Large intestine (tissue), 3 donors: ENCODE measurements around the gene ALLC. TPM values are rescaled to one million over a fixed set of nuclear protein-coding genes. Genes with fewer than 3 reads are reported as not detected.

Experiments used
- DNase-seq, 2 donors: peaks; one replicate each; pipeline versions ENCODE4 v3.0.0 to v3.0.0-alpha.2; 2013
- H3K27ac ChIP-seq: one replicate; pipeline ENCODE4 v1.5.1; 2013; ENCODE audit warnings: low read length
- H3K27me3 ChIP-seq: 2 replicates; pipeline ENCODE4 v1.6.1; 2013; ENCODE audit warnings: low read length; ENCODE audit not compliant: control insufficient read depth, insufficient read depth
- H3K36me3 ChIP-seq: 2 replicates; pipeline ENCODE4 v1.6.1; 2013; ENCODE audit warnings: low read length; ENCODE audit not compliant: control insufficient read depth, insufficient read depth
- H3K4me1 ChIP-seq: one replicate; pipeline ENCODE4 v1.6.1; 2013; ENCODE audit warnings: low read length; ENCODE audit not compliant: control insufficient read depth, insufficient read depth
- H3K4me3 ChIP-seq: one replicate; pipeline ENCODE4 v1.5.1; 2013; ENCODE audit warnings: low read length
- H3K9me3 ChIP-seq: one replicate; pipeline ENCODE4 v1.6.1; 2013; ENCODE audit warnings: mild to moderate bottlenecking, low read depth, low read length, moderate library complexity; ENCODE audit not compliant: control insufficient read depth
- WGBS: methylation state at CpG from one replicate; pipeline ENCODE4 v1.1.5; 2013; ENCODE audit warnings: low lambda C conversion rate; ENCODE audit not compliant: insufficient coverage; 5-methylcytosine and 5-hydroxymethylcytosine counted together
- polyA plus RNA-seq: library from polyadenylated mRNA; unstranded; fragments of 120-200 nt; gene quantifications from one replicate; pipeline ENCODE4 v1.2.1, GENCODE V29; 2013

The ALLC gene
- polyA plus RNA-seq, 1 donor: not detected

DNA sequence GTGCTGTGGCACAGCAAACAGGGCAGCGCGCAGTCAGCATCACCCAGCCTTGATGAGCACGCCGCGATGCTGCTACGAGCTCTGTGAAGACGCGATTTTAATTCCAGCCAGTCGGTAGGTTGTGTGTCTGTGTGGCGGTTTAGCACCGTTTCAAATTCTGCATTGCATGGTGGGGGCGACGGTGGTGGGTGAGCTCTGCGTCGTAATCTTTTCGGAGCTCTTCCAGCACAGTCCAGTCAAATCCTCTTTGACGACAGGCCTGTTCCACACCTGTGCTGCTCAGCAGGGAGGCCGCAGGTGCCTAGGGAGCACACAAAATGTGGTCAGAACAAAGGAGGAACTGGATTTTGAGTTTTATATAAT, 8.6 kb downstream of the ALLC start:
- Histone ChIP-seq H3K27me3 (no peaks in the 10 kb centered on the region), H3K27ac (no peak overlapping the region), H3K4me1 (no peaks in the 10 kb centered on the region), H3K36me3 (no peaks in the 10 kb centered on the region), H3K4me3 (no peak overlapping the region), H3K9me3 (no peaks in the 10 kb centered on the region)
- DNase-seq: no peak
- WGBS: no CpG with 5 or more reads among the region's 18 CpGs

DNA sequence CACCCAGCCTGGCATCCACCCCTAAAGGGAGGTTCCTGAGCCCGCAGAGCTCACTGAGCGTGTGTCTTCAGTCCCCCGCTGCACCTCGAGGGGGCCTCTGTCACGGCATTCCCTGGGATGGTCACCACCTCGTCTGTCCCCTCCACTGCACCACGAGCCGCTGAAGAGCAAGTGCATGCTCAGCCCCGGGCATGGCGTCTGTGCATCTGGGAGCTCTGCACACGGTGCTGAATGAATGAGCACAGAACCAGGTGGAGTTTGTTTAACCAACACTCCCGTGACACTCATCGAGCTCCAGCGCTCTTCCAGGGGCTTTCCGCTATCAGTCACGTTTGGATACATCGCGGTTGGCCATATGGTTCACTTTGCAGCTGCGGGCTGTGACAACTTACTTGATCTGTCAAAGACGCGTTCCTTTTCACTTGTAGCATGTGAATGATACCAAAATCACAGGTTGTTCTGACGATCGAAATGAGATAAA, 9.2 kb downstream of the ALLC start:
- no peaks in the 10 kb centered on the region for H3K36me3 ChIP-seq
- no peaks in the 10 kb centered on the region for H3K27me3 ChIP-seq
- no peak overlapping the region for H3K4me3 ChIP-seq
- no peak overlapping the region for H3K27ac ChIP-seq
- no CpG with 5 or more reads among the region's 23 CpGs for WGBS
- no peak for DNase-seq
- H3K4me1 ChIP-seq: no peaks in the 10 kb centered on the region
- no peaks in the 10 kb centered on the region for H3K9me3 ChIP-seq

DNA sequence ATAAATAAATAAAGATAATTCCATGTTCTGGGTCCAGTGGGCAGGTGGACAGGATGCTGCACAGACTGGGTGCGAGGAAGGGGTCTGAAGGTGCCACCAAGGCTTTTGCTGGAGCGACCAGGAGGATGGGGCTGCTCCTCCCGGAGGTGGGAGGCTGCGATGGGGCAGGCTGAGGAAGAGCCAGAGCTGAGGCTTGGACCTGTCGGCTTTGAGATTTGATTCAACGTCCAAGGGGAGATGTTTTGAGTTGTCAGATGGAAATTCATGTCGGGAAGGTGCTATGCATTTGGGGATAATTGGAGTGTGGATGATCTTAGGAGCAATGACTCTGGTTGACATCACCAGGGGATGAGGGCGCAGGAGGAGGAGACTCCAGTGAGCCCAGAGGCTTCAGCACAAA, 11.7 kb downstream of the ALLC start:
- Histone ChIP-seq H3K36me3 (no peaks in the 10 kb centered on the region), H3K9me3 (no peaks in the 10 kb centered on the region), H3K27me3 (no peaks in the 10 kb centered on the region), H3K4me3 (no peak overlapping the region), H3K4me1 (no peaks in the 10 kb centered on the region), H3K27ac (no peak overlapping the region)
- no peak for DNase-seq
- no CpG with 5 or more reads among the region's 8 CpGs for WGBS

DNA sequence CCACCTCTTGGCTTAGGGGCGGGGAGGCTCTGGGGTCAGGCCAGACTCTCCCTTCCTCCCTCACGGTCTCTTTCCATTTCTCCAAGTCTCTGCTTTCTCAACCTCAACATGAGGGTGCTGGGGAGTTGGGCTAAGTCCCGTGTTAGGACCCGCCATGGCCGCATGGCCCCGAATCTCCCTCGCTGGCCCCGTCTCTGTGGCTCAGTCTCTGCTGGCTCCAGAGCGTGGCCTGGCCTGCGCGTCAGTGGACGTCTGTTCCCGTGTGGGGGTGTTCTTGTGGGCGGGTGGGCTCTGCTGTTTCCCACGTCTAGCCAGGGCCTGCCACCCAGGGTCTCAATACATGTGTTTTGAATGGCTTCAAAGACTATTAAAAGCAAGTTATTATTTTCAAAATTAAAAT, 12.4 kb downstream of the ALLC start:
- Histone ChIP-seq H3K4me1 (no peaks in the 10 kb centered on the region), H3K9me3 (no peaks in the 10 kb centered on the region), H3K27ac (no peak overlapping the region), H3K36me3 (no peaks in the 10 kb centered on the region), H3K27me3 (no peaks in the 10 kb centered on the region), H3K4me3 (no peak overlapping the region)
- no peak for DNase-seq
- 80% methylated on average over 2 of the region's 15 CpGs for WGBS

DNA sequence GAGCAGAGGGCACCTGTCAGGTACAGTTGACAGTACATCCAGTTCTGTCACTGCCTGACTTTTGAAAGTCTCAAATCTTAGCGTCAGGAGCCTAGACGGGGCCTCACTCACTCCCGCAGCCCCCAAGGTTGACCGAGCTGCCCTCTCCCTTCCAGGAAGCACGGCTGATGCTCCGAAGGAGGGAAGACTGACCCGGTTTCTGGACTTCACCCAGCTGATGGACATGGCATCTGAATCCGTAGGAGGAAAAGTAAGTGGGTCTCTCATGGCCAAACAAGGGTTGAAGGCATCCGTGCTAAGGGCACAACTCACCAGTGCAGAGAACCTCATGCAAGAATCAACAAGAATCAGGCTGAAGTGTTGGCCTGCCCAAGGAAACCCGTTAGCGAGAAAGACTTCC, 12.9 kb downstream of the ALLC start:
- H3K4me3 ChIP-seq: no peak overlapping the region
- DNase-seq: no peak
- no peaks in the 10 kb centered on the region for H3K36me3 ChIP-seq
- H3K9me3 ChIP-seq: no peaks in the 10 kb centered on the region
- WGBS: no CpG with 5 or more reads among the region's 11 CpGs
- H3K27ac ChIP-seq: no peak overlapping the region
- no peaks in the 10 kb centered on the region for H3K27me3 ChIP-seq
- no peaks in the 10 kb centered on the region for H3K4me1 ChIP-seq

DNA sequence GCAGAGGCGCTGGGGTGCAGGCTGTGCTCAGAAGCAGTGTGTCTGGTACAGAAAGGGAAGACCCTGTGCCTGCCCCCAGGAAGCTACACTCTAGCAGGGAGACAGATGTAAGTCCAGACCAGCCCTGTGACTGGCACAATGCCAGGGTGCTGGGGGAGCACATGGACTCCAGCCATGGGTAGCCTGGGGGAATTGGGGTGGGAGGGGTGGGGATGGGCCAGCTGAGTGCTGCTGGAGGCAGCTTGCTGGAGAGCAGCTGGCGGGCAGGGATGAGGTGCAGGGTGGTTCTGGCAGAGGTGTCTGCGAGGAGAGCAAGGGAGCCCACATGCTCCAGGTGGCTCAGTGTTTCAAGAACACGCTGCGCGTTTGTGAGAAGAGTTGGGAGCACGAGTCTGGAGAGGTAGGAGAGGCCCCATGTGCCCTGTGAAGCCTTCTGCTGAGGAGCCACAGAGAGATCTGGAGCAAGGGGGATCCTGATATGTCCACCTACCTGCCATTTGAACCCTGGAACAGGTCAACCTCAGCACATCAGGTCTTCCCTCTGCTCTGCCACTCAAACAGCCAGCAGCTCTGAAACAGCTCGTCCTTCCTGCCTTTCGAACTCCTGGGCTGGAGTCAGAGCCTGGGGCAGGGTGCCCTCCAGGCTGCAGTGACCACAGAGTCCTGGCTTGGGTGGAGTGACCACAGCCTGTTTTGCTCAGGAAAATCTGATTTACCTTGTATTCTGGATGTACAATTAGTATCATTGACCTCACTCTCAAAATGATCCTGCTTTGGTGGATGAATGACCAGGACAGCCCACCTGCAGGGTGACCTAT, 15.1 kb downstream of the ALLC start:
- H3K27me3 ChIP-seq: peaks cover under 1% of the 10 kb centered on the region
- no peak for DNase-seq
- no peaks in the 10 kb centered on the region for H3K9me3 ChIP-seq
- no peak overlapping the region for H3K4me3 ChIP-seq
- H3K27ac ChIP-seq: no peak overlapping the region
- H3K4me1 ChIP-seq: no peaks in the 10 kb centered on the region
- no CpG with 5 or more reads among the region's 9 CpGs for WGBS
- H3K36me3 ChIP-seq: no peaks in the 10 kb centered on the region

DNA sequence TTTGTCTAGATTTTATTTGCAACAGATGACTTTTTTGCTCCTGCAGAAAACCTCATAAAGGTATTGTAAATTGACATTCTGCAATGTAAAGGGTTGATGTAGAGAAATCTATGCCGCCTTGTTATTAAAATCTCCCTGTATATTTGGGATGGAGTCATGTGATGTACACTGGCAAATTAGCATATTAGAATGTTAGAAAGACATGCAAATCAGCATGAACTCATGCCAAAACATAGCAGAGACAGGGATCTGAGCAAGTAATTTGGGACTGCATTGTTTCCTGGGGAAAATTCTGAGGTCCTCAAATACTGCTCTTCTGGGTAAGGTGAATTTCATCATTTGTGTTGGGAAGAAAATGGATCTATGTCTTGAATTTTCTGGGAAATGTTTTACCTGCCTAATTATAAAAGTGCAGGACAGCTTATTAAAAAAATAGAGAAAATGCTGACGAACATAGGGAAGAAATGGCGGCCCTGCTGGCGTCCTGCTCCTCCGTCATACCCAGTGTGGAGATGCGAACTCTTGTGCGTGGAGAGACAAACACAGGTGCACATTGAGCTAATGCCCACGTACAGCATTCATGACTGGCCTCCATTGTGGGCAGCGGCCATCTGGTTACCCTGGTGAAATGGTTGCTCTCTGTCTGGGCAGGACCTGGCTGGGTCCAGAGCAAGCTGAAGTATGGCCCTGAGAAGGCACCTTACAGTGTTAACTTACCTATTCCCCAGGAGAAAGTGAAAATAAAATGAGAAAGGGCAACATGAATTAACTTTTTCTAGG, 16.3 kb downstream of the ALLC start:
- no CpG with 5 or more reads among the region's 9 CpGs for WGBS
- H3K4me1 ChIP-seq: no peaks in the 10 kb centered on the region
- no peaks in the 10 kb centered on the region for H3K36me3 ChIP-seq
- H3K4me3 ChIP-seq: no peak overlapping the region
- peaks cover 2% of the 10 kb centered on the region for H3K27me3 ChIP-seq
- DNase-seq: no peak
- H3K9me3 ChIP-seq: no peaks in the 10 kb centered on the region
- no peak overlapping the region for H3K27ac ChIP-seq

DNA sequence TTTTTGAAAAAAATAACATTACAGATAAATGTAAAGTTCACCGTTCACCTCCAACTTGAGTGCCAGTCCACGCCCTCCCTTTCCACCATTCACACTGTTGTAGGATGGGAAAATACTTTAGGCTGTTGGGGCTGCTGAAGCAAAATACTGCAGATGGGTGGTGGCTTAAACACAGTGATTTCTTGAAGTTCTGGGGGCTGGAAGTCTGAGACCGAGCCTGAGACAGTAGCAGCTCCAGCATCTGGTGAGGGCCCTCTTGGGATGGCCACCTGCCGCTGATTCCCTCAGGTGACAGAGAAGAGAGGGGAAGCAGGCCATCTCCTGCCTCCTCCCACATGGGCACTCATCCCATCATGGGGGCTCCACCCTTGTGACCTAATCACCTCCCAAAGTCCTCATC, 17.7 kb downstream of the ALLC start:
- H3K9me3 ChIP-seq: no peaks in the 10 kb centered on the region

DNA sequence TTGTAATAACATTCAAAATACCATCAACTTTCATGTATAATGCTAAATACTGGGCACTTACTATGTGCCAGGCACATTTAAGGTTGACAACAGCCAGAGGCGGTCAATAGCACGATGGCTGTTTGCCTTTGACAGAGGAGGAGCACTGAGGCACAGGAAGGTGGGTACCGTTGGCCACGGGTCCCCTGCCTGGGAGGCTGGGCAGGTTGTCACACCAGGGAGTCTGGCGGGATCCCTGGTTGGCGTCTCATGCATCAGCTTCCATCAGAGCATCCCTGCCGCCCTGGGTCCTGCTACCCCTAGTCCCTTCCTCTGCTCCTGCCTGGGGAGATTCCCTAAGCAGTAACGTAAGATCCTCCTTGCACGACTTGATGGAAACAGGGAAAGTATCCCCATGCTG, 19.4 kb downstream of the ALLC start:
- H3K9me3 ChIP-seq: no peaks in the 10 kb centered on the region
- no CpG with 5 or more reads among the region's 9 CpGs for WGBS
- H3K4me3 ChIP-seq: no peak overlapping the region
- no peaks in the 10 kb centered on the region for H3K4me1 ChIP-seq
- no peak for DNase-seq
- no peak overlapping the region for H3K27ac ChIP-seq
- peaks cover 2% of the 10 kb centered on the region for H3K27me3 ChIP-seq
- H3K36me3 ChIP-seq: no peaks in the 10 kb centered on the region

More for the DNA sequence above, 17.7 kb downstream of the ALLC start:
- Histone ChIP-seq H3K36me3 (no peaks in the 10 kb centered on the region), H3K27ac (no peak overlapping the region), H3K4me3 (no peak overlapping the region), H3K27me3 (peaks cover 2% of the 10 kb centered on the region), H3K4me1 (no peaks in the 10 kb centered on the region)
- no peak for DNase-seq
- 100% methylated on average over 2 of the region's 4 CpGs for WGBS

DNA sequence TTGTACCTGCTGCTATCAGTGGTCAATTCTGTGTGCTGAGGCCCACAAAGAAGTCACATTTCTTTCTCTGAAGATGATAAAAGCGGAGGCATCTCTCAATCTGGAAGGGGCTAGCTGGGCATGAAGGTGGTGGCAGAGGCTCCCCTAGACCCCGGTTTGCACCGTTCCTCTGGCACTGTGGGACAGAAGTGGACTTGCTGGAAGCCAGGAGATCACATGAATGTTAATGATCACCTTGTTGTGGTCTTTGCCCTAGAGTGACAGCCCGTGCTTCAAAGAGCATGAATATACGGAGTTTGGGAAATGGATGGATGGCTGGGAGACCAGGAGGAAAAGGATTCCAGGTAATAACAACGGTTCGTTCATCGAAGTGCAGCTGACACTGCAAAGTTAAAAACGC, 20.2 kb downstream of the ALLC start:
- no peak for DNase-seq
- Histone ChIP-seq H3K27ac (no peak overlapping the region), H3K9me3 (no peaks in the 10 kb centered on the region), H3K27me3 (peaks cover 2% of the 10 kb centered on the region), H3K4me3 (no peak overlapping the region), H3K4me1 (no peaks in the 10 kb centered on the region), H3K36me3 (no peaks in the 10 kb centered on the region)
- WGBS: 80% methylated on average over 1 of the region's 9 CpGs
